HG03097 (cell line): Measurements from ENCODE around the gene TJP2.

Experiments
- ATAC-seq: cut with Tn5 transposase; IDR thresholded peaks from one replicate; pipeline ENCODE4 v1.9.1; 2021; ENCODE audit not compliant: unreplicated experiment, low FRiP score

TJP2 gene

GRCh38 chr9:69188975-69189374 is 14.9 kb downstream of the TJP2 start:
- no peak for ATAC-seq

DNA sequence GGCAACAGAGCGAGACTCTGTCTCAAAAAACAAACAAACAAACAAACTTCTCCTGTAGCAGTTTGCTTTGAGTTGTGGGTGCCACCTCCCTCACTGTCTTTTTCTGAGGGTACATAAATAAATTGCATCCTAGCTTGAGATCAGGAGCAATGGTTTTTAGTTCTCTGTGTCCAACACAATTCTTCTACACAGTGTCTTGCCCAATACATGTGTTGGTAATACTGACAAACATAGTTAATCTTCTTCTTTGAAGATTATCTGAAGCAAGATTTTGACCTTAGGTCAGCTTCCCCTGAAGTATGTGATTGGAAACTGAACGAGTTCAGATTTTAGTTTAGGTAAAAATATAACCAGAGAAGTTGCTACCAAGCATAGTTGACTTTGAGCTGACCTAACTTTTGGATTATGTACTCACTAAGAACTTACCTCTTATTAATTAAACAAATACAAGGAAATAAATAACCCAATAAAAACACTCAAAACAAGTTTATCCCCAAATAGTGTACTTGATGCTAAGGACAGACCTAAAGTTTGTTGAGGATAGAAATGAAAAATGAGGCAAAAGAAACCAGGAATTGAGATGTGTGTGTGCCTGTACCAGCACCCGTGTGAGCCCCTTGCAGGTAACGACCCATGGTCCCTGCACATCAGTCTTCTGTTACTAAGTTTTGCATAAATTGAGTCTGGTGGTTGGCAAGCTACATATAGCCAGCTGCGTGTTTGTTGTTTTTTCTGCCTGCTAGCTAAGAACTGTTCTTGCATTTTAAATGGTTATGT is 16.2 kb downstream of the TJP2 start:
- ATAC-seq: peak; percentile 50

GRCh38 chr9:69190863-69191181 is 16.7 kb downstream of the TJP2 start:
- no peak for ATAC-seq

- ATAC-seq: no peak
Observed at GRCh38 chr9:69191231-69191630, 17.2 kb downstream of the TJP2 start.

- ATAC-seq: no peak
Observed at GRCh38 chr9:69192214-69192613, 18.1 kb downstream of the TJP2 start.

- no peak for ATAC-seq
Observed at GRCh38 chr9:69193685-69194032, 19.6 kb downstream of the TJP2 start.

GRCh38 chr9:69194702-69195418 is 20.8 kb downstream of the TJP2 start:
- ATAC-seq: no peak

DNA sequence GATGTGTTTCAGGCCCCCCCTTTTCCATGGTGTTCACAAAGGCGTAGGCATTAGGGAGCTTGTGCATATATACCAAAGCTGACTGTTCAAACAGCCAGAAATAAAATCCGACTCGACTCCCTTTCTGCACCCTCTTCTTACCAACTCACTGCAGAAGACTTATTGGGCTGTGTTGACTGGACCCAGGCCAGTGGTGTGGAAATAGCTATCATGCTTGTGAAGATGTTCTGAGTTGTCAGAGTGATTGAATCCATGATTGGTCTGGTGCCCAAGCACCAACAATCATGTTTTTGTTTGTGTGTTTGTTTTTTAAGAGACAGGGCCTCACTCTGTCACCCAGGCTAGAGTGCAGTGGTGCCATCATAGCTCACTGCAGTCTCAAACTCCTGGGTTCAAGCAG is 21.6 kb downstream of the TJP2 start:
- ATAC-seq: no peak

DNA sequence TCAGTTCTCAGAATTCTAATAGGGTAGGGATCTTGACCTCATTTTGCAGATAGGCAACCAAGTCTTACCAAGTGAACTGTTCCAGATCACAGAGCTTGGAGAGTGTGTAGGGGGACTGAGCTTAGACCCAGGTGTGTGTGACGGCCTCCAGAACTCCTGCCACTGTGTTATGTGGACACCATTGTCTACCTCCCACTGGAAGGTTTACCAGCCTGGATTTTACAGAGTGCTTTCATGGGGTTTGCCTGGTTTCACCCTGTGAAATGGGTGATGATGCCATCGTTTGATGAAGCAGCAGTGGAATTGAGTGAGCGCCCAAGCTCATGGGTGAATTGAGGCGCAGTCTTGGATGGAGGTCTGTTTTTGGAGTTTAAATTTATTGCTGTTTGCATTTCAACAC is 23.6 kb downstream of the TJP2 start:
- ATAC-seq: no peak

DNA sequence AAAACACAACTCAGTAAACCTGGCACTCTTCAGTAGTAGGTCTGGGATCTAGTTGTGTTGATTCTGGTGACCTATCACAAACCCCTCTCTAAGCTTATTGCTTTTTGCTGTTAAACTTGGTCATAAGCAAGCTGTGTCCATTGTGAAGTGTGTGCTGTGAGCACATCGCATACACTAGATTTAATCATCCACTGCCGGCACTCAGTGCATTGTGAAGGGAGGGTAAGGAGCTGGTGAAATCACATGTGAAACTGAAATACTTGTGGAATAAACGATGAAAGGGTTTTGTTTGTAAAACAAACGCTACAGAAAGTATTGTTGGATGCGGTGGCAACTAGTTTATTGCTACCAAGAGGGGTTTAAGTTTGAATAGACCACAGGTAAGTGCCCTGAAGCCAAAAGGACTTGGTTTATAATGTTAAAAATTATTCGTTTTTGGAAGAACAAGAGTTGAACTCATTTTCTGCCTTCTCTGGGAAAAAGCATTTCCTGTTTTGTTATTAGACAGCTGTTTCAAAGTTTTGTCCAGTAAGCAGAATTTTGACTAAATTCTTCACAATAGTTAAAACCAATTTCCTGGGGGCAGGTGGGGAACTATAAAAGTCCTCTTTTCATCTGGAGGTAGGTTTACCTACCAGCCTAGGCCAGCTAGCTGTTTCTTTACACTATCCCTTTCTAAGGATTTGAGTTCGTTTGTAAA is 24.6 kb downstream of the TJP2 start:
- ATAC-seq: no peak

- ATAC-seq: no peak
Observed at GRCh38 chr9:69199769-69200470, 25.8 kb downstream of the TJP2 start.

- no peak for ATAC-seq
Observed at GRCh38 chr9:69202556-69202955, 28.5 kb downstream of the TJP2 start.

GRCh38 chr9:69204326-69204725 is 30.2 kb downstream of the TJP2 start:
- no peak for ATAC-seq

DNA sequence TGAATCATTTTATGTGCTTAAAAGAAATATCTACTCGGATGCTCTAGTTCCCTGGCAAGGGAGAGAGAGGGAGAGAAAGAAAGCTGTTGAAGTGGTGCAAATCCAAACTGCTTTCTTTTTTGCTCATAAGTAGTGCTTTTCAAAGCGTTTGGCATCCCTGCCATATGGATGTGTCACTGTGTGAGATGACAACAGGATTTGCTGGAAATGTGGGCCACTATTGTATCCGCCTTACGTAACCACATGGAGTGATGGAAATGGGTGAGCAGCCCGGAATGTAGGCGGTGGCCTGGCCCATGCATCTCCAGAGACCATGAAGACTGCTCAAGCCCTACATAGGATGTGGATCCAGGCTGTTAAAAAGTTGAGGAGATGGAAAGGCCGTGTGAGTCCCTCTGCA is 30.8 kb downstream of the TJP2 start:
- ATAC-seq: no peak

DNA sequence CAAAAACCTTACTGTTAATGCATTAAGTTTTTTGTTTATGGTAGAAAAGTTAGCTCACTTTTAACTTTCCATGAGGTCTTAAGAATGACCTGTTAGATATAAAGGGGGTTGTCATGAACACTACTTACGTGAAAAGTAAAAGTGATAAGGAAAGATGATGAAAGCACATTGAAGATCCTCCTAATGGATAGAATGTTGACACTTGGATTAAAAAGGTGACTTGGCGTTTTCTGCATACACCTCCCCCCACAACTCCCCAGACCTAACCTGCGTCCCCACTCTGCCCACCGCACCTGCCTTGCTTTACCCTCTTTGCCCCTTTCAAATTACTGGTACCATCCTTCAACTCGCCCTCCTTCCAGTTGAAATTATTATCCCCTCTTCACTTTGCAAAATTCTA is 32.0 kb downstream of the TJP2 start:
- ATAC-seq: no peak

DNA sequence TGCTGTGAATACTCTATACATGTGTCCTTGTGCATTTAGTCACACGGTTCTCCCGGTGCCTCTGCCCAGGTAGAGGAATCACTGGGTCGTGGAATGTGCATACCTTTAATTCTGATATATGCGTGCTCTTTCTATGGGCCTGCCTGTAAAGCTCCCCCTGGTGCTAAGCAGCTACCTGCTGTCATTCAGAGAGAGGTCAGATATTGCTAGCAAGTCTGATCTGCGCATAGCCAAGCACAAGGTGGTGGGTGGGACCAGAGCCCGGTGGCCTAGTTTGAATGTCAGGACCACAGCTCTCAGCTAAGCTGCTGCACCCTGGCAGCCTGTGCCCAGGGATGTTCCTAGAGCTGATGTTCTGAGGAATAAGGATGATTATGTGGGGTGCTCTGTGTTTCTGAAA is 33.4 kb downstream of the TJP2 start:
- no peak for ATAC-seq

DNA sequence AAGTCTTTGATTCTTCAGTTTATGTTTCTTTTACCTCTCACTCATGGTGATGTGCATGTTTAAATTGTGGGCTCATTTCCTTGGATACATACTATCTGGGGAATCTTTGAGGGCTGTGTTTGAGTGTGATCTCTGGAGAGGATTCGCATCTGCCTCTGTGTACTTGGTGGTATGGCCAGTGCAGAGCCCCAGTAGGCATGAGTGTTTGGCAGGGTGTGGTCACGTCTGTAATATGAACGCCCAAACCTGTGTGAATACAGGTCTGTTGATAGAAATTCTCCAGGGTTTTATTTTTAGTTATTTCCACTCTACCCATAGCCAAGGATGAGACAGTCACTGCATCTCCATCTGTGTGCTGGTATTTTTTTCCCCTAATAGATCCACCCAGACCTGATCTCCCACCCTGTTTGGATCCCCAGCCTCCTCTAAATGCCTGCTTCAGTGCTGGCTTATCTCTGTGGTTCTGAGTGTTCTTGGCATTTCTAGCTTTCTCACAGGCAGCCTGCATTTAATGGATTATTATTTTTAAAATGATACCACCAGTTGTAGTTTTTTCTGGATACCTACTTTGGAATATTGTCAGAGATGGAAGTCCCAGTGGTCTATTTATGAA is 37.5 kb downstream of the TJP2 start:
- ATAC-seq: no peak

DNA sequence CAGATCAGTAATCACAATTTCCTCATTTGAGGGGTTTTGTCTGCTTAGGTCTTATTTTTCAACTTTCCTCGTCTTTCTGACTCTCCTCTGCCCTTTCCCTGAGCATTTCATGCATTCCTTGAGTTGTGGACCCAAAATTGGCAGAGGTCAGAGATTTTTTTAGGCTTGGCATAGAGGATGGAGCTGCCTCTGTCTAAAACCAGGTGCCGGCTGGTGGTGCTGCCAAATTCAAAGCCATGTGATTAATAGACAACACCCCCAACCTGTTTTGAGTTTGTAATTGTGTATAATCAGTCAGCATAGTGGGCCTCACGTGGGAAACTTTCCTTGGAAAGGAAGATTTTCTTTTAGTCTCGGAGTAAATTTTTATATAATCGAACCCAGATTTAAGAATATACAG is 39.6 kb downstream of the TJP2 start:
- no peak for ATAC-seq

- no peak for ATAC-seq
Observed at GRCh38 chr9:69214939-69215338, 40.9 kb downstream of the TJP2 start.

- ATAC-seq: no peak
Observed at GRCh38 chr9:69215774-69216485, 41.9 kb downstream of the TJP2 start.
